Measurements from ENCODE around the gene SETD1A.
"Not testable (repeated sequence)": the region's sequence is repeated elsewhere in the genome, so short reads cannot be mapped to it uniquely, and the experiment has no call there.

SETD1A gene

GRCh38 chr16:30934827-30935557, 22.6 kb upstream of the SETD1A start:
- H3K9me3 ChIP-seq: no peaks in the 10 kb centered on the region
- no peak overlapping the region for H3K4me3 ChIP-seq (ENCODE audit: low read depth, low read length)
- no peaks in the 10 kb centered on the region for H3K27me3 ChIP-seq
- H3K4me1 ChIP-seq: no peaks in the 10 kb centered on the region
- H3K36me3 ChIP-seq: no peaks in the 10 kb centered on the region; the same call in none of the 2 replicates
- peak; percentile 71 for DNase-seq
- TF ChIP-seq CTCF (IDR thresholded peaks at IDR 0.05; ENCODE audit: low read depth, low read length): peak; percentile 73

- H3K36me3 ChIP-seq: peaks cover 6% of the 10 kb centered on the region
- H3K4me1 ChIP-seq: peaks cover 5% of the 10 kb centered on the region
These were observed 19.9 kb upstream of the SETD1A start for GRCh38 chr16:30937692-30938091.

GRCh38 chr16:30939571-30939970, 18.0 kb upstream of the SETD1A start:
- not testable (repeated sequence) for H3K4me1 ChIP-seq, DNase-seq
- H3K36me3 ChIP-seq: peaks cover 15% of the 10 kb centered on the region

More at GRCh38 chr16:30937692-30938091, 19.9 kb upstream of the SETD1A start:
- TF ChIP-seq CTCF (IDR thresholded peaks at IDR 0.05; ENCODE audit: low read depth, low read length): no peak
- Histone ChIP-seq H3K9me3 (no peaks in the 10 kb centered on the region), H3K4me3 (ENCODE audit: low read depth, low read length) (no peak overlapping the region), H3K27me3 (no peaks in the 10 kb centered on the region)
- DNase-seq: no peak

GRCh38 chr16:30941600-30942425, 15.7 kb upstream of the SETD1A start:
- TF ChIP-seq CTCF (IDR thresholded peaks at IDR 0.05; ENCODE audit: low read depth, low read length): peak; percentile 94

More at GRCh38 chr16:30939571-30939970, 18.0 kb upstream of the SETD1A start:
- H3K27me3 ChIP-seq; H3K4me3 ChIP-seq (ENCODE audit: low read depth, low read length); H3K9me3 ChIP-seq: not testable (repeated sequence)

GRCh38 chr16:30942426-30942806, 15.1 kb upstream of the SETD1A start:
- no peak for DNase-seq
- no peaks in the 10 kb centered on the region for H3K9me3 ChIP-seq
- H3K4me1 ChIP-seq: peaks cover 5% of the 10 kb centered on the region
- peaks cover 16% of the 10 kb centered on the region for H3K36me3 ChIP-seq
- no peaks in the 10 kb centered on the region for H3K27me3 ChIP-seq
- no peak overlapping the region for H3K4me3 ChIP-seq (ENCODE audit: low read depth, low read length)
- no peak for TF ChIP-seq CTCF (IDR thresholded peaks at IDR 0.05; ENCODE audit: low read depth, low read length)

More at GRCh38 chr16:30941600-30942425, 15.7 kb upstream of the SETD1A start:
- peaks cover 5% of the 10 kb centered on the region for H3K4me1 ChIP-seq
- no peaks in the 10 kb centered on the region for H3K27me3 ChIP-seq
- H3K4me3 ChIP-seq (ENCODE audit: low read depth, low read length): no peak overlapping the region
- DNase-seq: peak; percentile 78
- H3K36me3 ChIP-seq: peaks cover 16% of the 10 kb centered on the region
- H3K9me3 ChIP-seq: no peaks in the 10 kb centered on the region

GRCh38 chr16:30944352-30944751, 13.2 kb upstream of the SETD1A start:
- Histone ChIP-seq H3K36me3 (peaks cover 16% of the 10 kb centered on the region), H3K9me3 (no peaks in the 10 kb centered on the region), H3K27me3 (no peaks in the 10 kb centered on the region), H3K4me3 (ENCODE audit: low read depth, low read length) (no peak overlapping the region), H3K4me1 (peaks cover 9% of the 10 kb centered on the region)
- DNase-seq: no peak
- no peak for TF ChIP-seq CTCF (IDR thresholded peaks at IDR 0.05; ENCODE audit: low read depth, low read length)
